ENCODE results near the gene CASD1. TPM values are rescaled to one million over a fixed set of nuclear protein-coding genes. Genes with fewer than 3 reads are reported as not detected.

CASD1 gene
- total and polyA plus RNA-seq, 8 donors = 2.9 to 57.6 (median 14.7) TPM

GRCh38 chr7:94556028-94556427 lies 46.4 kb downstream of the CASD1 start:
- no peaks in the 10 kb centered on the region for H3K9me3 ChIP-seq
- intact Hi-C loops (cut with DNase I; ENCODE audit: low total_unique reads) = no loop called here
- H3K27me3 ChIP-seq = no peaks in the 10 kb centered on the region
- H3K27ac ChIP-seq = no peak overlapping the region
- DNase-seq = no peak
- no peak for TF ChIP-seq CTCF (IDR thresholded peaks at IDR 0.05)
- TF ChIP-seq EP300 (IDR thresholded peaks at IDR 0.05) = no peak
- TF ChIP-seq POLR2AphosphoS5 (IDR thresholded peaks at IDR 0.05) = no peak
- no peak for TF ChIP-seq POLR2A (IDR thresholded peaks at IDR 0.05)
- H3K36me3 ChIP-seq = peaks cover 0 to 57% (median 42%) of the 10 kb centered on the region in 4 donors
- 80 to 94% (median 86%) methylated on average over 2 of the region's 2 CpGs for WGBS, 5 donors
- no peak overlapping the region for H3K4me3 ChIP-seq
- H3K4me1 ChIP-seq = peaks cover 0 to 10% (median 2%) of the 10 kb centered on the region in 4 donors

- intact Hi-C loops (cut with DNase I; ENCODE audit: low total_unique reads) = no loop called here
- Histone ChIP-seq H3K36me3 (peaks cover 0 to 49% (median 36%) of the 10 kb centered on the region in 4 donors), H3K27ac (no peak overlapping the region), H3K27me3 (no peaks in the 10 kb centered on the region), H3K9me3 (no peaks in the 10 kb centered on the region), H3K4me1 (peaks cover 0 to 20% (median 10%) of the 10 kb centered on the region in 4 donors), H3K4me3 (no peak overlapping the region)
- no peak for TF ChIP-seq POLR2AphosphoS5 (IDR thresholded peaks at IDR 0.05)
- no peak for TF ChIP-seq POLR2A (IDR thresholded peaks at IDR 0.05)
- no peak for TF ChIP-seq CTCF (IDR thresholded peaks at IDR 0.05)
- no peak for TF ChIP-seq EP300 (IDR thresholded peaks at IDR 0.05)
- no peak for DNase-seq
Measured at GRCh38 chr7:94557215-94557614, 47.6 kb downstream of the CASD1 start.

GRCh38 chr7:94559972-94560371 lies 50.4 kb downstream of the CASD1 start:
- Histone ChIP-seq H3K4me3 (no peak overlapping the region), H3K9me3 (no peaks in the 10 kb centered on the region), H3K27me3 (no peaks in the 10 kb centered on the region), H3K36me3 (peaks cover 0 to 21% (median 11%) of the 10 kb centered on the region in 4 donors), H3K4me1 (peaks cover 0 to 12% (median 11%) of the 10 kb centered on the region in 4 donors), H3K27ac (no peak overlapping the region)
- DNase-seq = no peak
- TF ChIP-seq EP300 (IDR thresholded peaks at IDR 0.05) (no peak), CTCF (IDR thresholded peaks at IDR 0.05) (no peak), POLR2AphosphoS5 (IDR thresholded peaks at IDR 0.05) (no peak), POLR2A (IDR thresholded peaks at IDR 0.05) (no peak)
- intact Hi-C loops (cut with DNase I; ENCODE audit: low total_unique reads) = no loop called here
- 29 to 73% (median 34%) methylated on average over 1 of the region's 1 CpG for WGBS, 5 donors

GRCh38 chr7:94561841-94562514 lies 52.4 kb downstream of the CASD1 start:
- WGBS, 5 donors = 31 to 58% (median 42%) methylated on average over 2 of the region's 2 CpGs
- DNase-seq = peak in 1 of 2 donors; percentile 5
- TF ChIP-seq POLR2AphosphoS5 (IDR thresholded peaks at IDR 0.05) = no peak
- no peak for TF ChIP-seq EP300 (IDR thresholded peaks at IDR 0.05)
- no peak for TF ChIP-seq CTCF (IDR thresholded peaks at IDR 0.05)
- no peak for TF ChIP-seq POLR2A (IDR thresholded peaks at IDR 0.05)
- Histone ChIP-seq H3K4me3 (no peak overlapping the region), H3K9me3 (no peaks in the 10 kb centered on the region), H3K27ac (no peak overlapping the region), H3K36me3 (peaks cover 0 to 5% (median 0%) of the 10 kb centered on the region in 4 donors), H3K4me1 (peaks cover 0 to 12% (median 11%) of the 10 kb centered on the region in 4 donors), H3K27me3 (no peaks in the 10 kb centered on the region)
- intact Hi-C loops (cut with DNase I; ENCODE audit: low total_unique reads) = no loop called here
